Activated CD4-positive, alpha-beta T cell treated with anti-CD3 and anti-CD28 coated beads, Interleukin-2, Interleukin-6, amounts not matched to agents 100 ng/mL and 50 ng/mL, durations not matched to agents 16 hours and 8 hours (primary cell): Measurements from ENCODE around the gene GLRX5.

Experiments
- DNase-seq: peaks from one replicate; pipeline ENCODE4 v3.0.0-alpha.2; 2020

Gene GLRX5

DNA sequence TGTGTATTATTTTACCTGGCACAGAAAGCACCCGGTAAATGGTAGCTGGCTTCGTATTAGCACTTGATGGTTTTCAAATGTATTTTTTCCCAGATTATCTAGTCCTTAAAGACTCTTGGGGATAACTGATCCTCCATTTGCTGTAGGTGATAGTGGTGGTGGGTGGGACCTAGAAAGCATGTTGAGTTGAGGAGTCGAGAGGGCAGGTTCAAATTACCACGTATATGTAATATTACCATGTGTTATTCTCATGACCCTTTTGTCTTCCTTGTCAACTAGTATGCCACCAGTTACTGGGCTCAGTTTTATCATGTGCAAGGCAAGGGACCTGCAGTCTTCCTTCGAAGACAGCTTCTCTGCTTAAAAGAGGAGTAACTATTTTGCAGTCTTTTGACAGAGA, 1.8 kb downstream of the GLRX5 start:
- DNase-seq: no peak

DNA sequence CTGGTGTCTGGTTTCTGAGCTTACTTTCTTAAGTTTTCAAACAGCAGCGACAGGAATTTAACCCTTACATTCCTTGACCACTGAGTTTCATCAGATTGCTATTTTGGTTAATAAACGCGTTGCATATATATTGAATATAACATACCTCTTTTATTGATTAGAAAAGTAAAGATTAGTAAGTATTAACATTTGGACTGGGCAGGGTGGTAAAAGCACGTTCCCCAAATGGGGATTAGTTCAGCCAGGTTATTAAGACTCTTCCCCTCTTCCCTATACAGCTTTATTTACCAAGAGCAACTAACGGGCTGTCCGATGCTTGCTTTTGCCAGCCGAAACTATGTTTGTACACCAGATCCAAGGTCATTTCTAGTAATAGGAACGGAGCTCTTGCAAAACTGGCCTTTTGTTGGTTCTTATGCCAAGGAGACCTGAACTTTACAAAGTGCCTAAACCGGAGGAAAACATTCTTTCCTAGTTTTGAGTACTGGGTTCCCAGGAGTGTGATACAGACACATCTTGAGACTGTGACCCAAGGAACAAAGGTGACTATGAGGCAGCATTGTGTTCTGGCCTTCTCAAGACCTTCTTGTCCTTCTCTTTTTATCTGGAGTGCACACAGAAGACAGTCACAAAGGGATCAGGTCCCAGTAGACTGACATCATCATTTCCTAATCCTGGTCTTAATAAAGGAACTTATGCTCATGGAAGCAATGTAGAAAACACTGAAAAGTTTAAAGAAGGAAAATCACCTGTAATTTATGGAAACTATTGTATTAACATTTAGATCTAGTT, 2.6 kb downstream of the GLRX5 start:
- no peak for DNase-seq

DNA sequence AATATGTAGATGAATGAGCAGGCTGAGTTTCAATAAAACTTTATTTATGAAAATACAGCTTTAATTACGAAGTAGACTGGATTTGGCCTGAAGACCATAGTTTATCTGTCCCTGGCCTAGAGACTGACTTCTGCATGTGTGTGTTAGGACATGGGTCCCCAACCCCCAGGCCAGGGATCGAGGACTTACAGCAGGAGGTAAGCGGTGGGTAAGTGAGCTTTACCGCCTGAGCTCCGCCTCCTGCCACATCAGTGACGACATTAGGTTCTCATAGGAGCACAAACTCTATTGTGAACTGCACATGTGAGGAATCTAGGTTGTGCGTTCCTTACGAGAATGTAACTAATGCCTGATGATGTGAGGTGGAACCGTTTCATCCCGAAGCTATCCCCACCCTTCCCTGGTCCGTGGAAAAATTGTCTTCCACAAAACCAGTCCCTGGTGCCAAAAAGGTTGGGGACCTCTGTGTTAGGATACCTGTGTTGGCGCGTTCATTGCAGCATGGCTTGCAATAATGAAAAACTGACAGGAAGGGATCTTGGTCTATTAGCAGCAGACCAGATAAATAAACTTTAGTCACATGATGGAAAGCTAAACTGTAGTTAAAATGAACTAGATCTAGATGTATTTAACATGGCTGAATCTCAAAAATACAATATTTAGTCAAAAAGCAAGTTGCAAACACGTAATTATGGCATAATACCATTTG, 4.1 kb downstream of the GLRX5 start:
- no peak for DNase-seq

DNA sequence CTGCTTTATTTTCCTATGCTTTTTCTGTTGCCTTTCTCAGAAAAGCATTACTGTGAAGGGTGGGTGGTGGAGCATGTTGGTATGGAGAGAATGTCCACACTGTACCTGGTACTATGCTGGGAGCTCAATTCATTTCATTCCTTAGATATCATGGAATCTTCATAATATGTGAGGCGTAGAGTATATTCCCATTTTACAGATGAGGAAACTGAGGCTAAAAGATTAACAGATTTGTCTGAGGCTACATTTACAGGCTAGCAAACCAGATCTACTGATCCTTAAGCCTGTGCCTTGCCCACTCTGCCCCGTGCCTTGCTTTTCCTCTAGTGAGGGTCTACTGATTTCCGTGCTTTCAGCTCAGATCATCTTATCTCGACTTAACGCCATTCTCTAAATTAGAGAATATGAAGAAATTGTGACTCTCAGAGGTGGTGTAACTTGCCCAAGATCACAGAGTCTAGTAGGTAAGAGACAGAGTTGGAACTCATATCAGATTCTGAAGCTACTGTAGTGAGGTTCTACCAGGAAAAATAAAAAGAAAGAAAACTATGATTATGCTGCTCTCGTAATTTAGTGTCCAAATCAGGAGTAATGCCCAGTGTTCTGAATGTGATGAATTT, 5.5 kb downstream of the GLRX5 start:
- no peak for DNase-seq

DNA sequence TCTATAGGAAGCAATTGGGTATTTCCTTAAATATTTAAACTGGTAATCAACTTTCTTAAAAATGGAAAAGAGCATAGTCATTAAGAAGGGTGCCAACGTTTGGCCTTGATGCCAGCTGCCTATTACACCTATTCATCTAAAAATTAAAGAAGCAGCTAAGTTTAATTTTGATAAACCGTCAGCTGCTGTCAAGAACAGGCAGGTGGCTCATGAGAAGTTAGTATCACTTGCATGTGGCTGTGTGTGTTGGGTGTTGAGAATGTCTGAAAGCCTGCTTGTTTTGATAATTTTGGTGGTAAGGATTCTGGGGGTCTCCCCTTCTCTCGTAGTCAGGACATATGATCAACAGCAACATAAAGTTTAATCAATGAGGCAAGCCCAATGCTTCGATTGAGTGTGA, 6.5 kb downstream of the GLRX5 start:
- DNase-seq: no peak

DNA sequence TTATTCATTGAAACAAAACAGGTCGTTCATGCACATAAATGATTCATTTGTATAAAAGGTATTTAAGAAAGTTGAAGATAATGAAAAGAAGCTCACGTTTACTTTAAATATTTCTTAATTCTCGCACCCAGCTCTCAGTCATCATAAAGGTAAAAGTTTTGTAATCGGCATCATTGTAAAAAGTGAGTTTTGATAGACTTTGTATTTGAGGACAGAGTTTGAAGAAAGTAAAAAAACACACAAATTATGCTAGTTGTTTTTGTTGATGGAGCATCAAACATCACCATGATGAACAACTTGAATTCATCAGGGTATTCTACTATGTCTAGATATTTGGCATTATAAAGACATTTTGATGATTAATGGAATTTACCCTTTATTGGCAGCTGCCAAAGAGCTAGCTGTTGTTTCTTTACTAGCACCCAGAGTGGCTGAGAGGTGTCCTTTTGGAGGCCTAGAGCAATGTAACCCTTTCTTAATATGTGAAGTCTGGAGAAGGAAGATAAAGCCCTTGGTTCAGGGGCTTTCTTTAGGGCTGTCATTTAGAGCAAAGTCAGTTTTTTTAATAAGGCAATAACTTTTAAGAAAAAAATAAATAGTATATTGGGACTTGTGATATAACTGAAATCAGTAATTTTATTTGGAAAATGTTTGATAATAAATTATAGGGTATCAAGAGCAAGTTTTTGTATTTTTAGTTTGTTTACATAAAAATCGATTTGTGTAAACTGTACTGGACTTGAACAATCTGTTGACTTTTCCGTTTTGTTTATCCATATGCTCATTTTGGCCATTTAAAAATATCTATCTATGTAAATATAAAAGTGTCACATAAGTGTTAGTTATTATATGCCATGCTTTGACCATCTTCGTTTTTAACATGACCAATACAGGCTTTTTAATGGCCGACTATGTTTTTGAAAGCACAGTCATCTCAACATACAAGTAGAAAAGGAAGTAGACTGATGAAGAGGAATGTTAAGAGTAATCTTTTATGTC, 7.4 kb downstream of the GLRX5 start:
- DNase-seq: no peak

DNA sequence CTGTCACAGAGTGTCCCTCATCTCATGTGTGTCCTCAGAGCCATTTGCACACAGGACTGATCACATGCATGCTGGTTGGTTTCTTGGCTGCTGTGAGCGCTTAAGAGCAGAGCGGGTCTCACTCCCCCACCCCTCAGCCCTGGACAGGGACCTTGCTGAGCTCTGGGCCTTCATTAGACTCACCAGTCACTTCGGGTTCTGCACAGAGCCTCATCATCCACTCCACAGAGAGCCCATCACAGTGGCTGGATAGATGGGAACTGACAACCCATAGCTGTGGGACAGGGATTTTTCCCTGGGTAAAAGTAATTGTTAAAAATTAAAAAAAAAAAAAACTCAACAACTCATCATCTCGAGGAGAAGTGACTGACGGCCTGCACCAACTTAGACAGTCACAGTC, 8.2 kb downstream of the GLRX5 start:
- no peak for DNase-seq

DNA sequence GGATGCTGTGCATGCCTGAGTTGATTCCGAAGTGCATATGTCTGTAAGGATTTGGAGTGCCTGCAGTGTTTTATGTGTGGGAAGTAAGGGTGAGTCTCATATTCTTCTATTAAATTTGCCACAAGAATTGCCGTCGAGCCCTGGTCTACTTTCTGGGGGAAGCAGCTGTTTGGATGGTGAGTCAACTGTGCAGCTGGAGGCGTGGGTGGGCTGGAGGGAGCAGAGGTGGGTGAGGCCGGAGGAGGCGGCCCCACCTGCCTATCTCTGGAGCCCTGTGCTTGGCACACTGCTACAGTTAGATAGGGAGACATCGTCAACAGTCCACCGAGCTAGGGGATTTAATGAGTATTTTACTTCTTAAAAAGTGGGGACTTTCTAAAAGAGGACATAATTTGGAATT, 9.7 kb downstream of the GLRX5 start:
- no peak for DNase-seq

DNA sequence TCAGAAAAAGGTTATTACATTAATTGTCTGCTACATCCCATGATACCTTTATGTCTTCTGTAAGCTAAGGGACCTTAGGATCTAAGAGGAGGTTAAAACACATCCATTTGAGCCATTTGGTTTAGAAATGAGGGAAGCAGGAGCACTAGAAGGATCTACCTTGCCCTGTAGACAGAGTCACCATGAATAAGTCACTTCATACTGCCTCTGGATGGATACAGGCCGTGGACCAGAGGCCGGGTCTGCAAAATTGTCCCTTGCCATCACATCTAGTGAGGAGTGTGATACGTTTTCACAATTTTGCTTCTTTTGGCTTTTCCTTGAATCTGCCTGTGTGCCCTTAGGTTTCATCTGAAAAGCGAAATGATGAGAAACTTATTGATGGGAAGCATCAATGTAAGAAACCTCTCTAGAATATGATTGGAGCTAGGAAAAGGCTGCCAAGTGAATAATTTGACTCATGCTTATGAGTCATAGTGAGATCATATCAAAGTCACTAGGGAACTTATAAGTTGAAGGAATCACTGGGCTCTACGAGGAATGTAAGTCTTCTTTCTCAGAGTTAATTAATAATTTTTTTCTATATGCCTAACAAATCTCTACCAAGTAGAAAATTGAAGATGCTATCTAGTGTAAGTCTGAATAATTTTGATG, 10.8 kb downstream of the GLRX5 start:
- DNase-seq: no peak

DNA sequence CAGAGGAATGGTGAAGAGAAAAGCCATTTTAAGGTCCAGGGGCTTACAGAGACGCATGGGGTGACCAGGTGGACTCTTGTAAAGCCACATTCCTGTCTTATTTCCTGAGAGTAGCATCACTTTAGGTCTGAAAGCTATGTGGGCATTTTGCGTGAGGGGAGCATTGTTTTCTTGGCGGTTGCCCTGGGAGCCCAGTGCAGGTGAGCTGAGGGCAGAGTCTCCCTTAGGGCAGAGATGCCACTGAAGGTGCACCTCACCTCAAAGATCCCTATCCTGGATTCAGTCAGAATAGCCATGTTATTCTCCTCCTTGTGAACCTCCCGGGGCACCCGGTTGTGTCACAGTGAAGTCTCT, 12.4 kb downstream of the GLRX5 start:
- DNase-seq: no peak

DNA sequence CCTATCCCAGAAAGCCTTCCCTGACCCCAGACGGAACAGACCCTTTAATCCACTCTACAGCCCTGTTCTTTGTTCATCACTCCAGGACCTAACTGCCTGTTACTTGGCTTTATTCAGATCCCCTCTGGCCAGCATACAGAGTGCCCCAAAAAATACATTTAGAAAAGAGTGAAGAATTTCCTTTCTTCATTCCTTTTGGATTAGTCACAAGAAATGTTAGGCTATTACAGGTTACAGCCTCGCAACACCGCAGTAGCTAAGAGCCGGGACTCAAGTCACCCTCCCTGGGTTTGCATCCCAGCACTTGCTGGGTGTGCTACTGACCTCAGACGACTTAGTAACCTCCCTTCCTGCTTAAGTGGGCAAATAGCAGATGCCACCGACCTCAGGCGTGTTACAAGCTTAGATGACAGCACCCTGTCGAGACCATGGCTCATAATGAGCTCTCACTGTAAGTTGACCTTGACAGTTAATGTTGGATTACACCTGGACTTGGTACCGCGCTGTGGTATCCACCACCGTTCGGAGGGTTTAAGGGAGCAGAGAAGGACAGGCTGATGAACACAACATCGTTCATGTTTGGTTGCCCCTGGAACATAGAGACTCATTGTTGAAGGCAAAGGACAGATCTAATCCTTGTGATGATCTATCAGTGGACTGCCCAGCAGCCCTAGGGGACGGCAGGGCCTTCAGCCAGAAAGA, 12.9 kb downstream of the GLRX5 start:
- DNase-seq: no peak

DNA sequence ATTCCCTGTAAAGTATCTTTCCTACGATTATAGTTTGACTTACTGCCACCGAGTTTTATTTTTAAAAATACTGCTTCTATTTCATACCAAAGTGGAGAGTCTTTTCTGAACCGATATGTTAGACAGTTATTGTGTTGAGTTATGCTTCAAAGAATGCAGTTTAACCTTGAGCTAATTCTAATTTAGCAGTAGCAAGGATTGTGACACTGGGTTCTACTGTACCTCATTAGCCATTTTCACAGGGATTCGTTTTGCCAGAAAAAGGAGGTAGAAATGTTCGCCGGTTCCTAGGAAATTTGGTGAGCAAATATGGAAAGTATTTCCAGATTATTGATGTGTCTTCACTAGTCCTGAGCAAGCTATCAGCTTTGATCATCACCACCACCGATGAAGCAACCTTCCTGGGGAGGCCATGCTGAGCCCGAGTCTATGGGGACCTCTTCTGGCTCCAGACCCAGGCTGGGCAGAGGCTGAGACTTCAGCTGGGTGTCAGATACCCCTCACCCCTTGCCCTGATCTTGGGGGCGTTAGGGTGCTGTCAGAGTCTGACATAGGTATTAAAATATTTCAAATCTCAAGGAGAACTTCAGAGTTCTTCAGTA, 13.6 kb downstream of the GLRX5 start:
- DNase-seq: no peak

DNA sequence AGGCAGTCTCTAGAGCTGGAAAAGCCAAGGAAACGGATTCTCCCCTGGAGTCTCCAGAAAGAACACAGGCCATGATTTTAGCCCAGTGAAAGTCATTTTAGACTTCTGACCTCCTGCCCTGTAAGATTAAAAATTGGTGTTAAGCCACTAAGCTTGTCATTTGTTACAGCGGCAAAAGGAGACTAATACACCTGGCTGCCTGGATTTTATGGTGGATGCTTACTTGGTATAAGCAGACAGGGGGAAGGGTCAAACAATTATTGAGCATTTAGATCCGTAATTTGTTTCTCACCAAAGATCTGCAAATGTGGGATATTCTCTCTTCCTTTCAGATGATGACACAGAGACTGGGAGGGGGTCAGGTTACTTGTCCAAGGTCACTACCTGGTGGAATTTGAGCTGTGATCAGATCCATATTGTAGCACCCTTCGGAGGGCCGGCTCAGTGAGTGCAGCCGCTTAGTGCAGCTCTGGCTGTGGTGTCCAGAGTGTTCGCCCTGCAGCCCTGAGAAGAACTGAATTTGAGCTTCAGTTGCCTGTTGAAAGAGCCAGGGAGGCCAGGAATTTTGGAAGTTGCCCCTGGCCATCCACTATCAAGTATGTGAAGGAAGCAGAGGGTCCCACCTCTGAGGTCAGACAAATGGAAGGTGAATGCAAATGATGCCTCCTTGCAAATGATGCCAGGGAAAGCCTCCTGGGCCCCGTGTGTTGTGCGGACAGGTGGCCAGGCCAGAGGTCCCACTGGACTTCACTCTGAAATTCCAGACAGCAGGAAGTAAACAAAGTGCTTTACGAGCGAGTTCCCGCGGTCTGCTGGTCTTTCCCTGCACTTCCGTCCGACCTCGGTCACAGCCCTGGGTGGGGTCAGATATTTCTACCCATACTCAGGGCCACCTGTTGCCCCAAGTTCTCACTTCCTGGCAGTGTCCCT, 15.1 kb downstream of the GLRX5 start:
- DNase-seq: no peak

DNA sequence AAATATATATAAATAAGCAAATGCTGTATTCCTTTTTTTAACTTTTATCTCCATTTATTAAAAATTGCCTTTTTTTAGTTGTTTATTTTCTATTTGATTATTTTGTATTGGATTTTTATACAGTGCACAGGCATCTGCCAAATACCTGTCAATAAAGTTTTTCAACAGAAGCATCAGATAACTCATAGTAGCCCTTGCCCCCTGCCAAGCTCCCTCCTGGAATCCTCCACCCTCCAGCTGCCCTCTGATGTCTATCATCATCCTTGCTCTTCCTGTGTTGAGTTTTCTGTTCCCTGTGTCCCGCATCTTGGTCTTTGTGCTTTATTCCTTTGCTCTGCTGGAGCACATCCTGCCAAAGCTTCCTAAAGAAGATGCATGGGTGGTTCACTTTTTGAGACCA, 16.6 kb downstream of the GLRX5 start:
- DNase-seq: no peak

DNA sequence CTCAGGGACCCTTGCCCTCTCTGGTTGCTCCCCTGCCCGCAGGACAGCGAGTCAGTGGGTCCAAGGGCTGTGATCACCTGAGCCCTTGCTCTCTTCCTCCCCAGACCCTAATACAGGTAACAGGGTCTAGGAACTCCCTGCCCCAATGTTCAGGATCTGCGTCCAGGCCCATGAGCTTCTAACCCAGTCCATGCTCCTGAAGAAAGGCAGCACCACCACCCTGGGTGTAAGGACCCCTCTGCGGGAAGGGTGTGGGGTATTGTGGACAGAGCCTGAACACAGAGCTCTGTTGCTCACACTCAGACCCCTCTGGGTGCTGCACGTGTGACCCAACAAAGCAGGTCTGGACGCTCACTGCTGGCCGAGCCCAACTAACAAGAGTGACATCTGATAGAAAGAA, 18.3 kb downstream of the GLRX5 start:
- no peak for DNase-seq

DNA sequence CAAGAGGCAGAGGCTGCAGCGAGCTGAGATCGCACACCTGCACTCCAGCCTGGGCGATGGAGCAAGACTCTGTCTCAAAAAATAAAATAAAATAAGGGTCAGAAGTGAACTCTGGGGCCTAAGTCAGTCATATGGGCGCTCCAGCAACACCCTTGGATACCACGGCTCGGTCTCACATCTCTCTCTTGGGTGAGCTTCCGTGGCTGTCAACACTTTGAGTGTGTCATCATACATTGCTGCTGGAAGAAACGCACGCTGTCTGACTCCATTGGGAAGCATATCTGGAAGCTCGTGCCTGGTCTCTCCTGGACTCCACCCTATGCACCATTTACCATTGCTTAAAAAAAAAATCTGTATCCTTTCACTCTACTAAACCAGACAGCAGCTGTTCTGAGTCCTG, 20.2 kb downstream of the GLRX5 start:
- no peak for DNase-seq

DNA sequence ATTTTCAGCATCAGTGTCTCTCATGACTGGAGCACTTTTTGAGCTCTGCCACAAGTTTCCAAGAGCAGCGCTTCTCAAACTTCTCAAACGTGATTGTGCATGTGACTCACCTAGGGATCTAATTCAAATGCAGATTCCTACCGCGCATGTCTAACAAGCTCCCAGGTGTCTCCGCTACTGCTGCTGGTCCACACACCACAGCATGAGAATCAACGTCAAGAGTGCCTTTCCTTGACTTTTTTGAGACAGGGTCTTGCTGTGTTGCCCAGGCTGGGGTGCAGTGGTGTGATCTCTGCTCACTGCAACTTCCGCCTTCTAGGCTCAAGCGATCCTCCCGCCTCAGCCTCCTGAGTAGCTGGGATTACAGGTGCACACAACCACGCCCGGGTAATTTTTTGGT, 22.4 kb downstream of the GLRX5 start:
- no peak for DNase-seq

DNA sequence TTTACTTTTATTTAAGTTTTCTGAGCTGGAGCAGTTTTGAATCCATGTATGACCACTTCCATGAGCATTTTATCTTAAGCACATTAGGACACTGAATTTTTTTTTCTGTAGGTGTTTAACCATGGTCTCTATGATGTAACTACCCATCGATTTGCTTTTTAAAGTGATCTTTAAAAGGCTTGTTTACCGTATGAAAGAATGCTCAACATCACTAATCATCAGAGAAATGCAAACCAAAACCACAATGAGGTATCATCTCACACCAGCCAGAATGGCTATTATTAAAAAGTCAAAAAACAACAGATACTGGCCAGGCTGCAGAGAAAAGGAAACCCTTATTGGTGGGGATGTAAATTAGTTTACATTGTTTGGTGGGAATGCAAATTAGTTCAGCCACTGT, 23.0 kb downstream of the GLRX5 start:
- no peak for DNase-seq

DNA sequence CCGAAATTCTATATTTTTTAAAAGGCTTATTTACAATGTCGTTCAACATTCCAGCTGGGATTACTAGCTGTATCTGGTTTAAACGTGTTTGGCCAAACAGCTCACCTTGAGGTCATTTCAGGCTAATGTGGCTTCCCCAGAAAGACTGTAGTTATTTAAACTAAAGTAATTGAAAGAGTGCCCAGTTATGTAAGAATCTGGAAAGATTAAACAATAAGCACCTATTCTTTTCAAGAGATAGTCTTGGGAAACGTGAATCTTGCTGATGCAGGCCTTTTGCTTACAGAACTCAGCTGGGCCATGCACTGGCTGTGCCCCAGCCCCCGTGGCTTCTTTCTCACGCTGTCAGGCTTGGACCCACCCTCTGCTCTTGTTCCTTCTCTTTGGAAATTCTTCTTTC, 24.4 kb downstream of the GLRX5 start:
- DNase-seq: no peak

DNA sequence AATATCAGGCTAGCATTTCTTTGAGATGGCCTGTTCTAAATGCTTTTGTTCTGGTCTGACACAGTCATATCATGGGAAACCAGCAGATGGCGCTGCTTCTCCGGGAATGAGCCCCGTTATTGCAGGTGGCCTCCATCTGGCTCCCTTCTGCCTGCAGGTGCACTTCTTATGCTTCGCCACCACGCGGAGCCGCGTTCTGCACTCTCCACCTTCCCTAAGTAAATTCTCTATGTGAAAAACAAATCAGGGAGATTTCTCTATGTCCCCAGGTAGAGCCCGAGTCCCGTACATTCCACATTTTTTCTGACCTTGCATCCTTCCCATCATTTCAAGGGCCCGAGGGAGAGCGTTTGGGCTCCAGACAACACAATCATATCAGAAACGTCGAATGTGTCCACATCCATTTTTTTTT, 26.2 kb downstream of the GLRX5 start:
- peak; percentile 89 for DNase-seq
